GM19035 (cell line): ENCODE results near the gene DOCK1.
"Not testable (repeated sequence)": the region's sequence is repeated elsewhere in the genome, so short reads cannot be mapped to it uniquely, and the experiment has no call there.

Experiments
- ATAC-seq: cut with Tn5 transposase; IDR thresholded peaks from one replicate; pipeline ENCODE4 v1.9.1; 2021; ENCODE audit not compliant: unreplicated experiment

Gene DOCK1

GRCh38 chr10:126924180-126924914, 19.1 kb downstream of the DOCK1 start:
- no peak for ATAC-seq

DNA sequence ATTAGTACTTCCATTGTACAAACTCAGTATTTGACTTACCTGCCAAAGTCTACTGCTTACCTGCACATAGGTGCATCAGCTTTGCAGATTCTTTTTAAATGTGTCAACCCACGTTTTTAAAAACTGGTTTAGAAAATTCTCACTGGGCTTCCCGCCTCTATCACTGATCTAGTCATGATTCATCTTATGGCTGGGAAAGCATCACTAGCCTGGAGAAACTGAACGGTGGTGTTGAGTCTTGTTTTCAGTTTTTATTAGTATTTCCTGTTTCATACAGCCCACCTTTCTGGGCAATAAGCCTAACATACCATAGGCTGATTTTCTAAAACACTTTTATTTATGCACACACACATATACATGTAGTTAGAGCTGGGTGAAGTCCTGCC, 19.7 kb downstream of the DOCK1 start:
- no peak for ATAC-seq

DNA sequence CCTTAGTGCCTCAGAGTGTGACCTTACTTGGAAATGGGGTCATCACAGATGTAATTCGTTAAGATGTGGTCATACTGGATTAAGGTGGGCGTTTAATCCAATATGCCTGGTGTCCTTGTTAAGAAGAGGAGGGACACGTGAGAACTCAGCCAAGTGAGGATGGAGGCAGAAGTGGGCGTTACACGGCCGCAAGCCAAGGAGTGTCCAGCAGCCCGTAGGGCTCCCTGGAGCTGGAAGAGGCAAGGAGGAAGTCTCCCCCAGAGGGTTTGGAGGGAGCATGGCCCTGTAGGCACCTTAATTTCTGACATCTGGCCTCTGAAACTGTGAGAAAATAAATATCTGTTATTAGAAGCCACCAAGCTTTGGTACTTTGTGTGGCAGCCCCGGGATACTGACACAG, 21.3 kb downstream of the DOCK1 start:
- no peak for ATAC-seq

- no peak for ATAC-seq
These were observed 22.6 kb downstream of the DOCK1 start for GRCh38 chr10:126927799-126928198.

DNA sequence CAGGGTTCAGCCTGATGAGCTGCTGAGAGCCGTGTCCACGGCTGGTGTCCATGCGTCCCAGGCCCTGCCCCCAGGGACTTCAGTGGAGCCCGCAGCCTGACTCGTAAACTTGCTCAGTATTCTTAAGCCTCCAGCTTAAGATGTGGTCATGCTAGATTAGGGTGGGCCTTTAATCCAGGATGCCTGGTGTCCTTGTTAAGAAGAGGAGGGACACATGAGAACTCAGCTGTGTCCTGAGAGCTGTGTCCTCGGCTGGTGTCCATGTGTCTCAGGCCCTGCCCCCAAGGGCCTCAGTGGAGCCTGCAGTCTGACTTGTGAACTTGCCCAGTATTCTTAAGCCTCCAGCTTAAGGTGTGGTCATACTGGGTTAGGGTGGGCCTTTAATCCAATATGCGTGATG, 23.0 kb downstream of the DOCK1 start:
- ATAC-seq = no peak

- ATAC-seq = no peak
These were observed 24.2 kb downstream of the DOCK1 start for GRCh38 chr10:126929391-126929790.

DNA sequence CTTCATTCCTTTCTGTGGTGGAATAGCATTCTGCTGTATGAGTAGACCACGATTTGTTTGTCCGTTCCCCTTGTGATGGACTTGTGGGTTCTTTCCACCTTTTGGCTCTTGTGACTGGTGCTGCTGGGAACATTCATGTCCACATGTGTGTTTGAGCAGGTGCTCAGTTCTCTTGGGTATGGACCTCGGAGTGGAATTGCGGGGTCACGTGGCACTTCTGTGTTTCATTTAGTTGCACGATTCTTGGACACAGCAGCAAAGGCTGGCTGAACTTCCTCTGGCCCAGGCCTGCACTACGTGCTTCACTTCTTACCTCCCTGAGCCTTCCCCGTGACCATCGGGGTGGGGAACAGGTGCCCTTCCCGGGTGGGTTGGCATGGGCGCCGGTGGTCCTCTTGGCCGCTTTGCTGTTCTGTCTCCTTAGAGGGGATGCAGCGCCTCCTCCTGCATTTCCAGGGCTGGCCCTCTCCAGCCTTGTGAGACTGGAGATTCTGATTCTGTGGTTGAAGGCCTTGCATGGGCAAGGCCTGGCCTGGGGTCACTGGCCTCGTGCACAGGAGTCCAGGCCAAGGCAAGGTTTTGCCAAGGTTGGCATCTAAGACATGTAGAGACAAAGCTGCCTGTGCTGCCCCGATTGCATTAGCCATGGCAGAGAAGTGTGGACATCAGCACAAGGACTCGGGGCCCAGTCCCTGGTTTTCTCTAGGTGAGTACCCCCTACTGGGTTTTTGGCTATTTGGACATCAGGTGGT, 25.1 kb downstream of the DOCK1 start:
- no peak for ATAC-seq

DNA sequence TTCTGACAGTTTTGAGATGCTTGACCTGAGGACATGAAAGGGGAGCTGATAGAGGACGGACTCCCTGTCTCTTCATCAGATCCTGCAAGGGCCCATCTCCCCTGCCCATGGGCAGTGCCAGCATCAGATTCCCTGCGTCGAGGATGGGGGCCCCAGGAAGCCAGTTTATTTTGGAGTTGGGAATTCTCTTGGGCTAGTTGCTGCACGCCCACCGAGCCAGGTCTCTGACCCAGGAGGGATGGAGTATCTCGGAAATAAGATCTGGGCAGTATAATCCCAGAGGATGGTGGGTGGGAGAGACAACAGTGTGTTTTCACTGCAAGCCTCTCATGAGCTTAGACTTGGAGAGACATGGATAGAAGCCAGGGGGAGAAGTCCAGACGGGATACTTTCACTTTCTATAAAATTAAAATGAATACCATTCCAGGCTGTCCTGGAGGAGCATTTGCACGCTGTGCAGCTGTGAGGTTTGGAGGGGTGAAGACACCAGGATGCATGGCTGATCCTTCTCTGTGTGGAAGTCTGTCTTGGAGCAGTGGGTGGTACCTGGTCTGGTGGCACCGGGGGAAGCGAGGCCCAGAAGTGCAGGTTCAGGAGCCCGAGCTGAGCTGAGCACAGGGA, 25.8 kb downstream of the DOCK1 start:
- ATAC-seq = no peak

GRCh38 chr10:126931544-126931943, 26.3 kb downstream of the DOCK1 start:
- no peak for ATAC-seq

DNA sequence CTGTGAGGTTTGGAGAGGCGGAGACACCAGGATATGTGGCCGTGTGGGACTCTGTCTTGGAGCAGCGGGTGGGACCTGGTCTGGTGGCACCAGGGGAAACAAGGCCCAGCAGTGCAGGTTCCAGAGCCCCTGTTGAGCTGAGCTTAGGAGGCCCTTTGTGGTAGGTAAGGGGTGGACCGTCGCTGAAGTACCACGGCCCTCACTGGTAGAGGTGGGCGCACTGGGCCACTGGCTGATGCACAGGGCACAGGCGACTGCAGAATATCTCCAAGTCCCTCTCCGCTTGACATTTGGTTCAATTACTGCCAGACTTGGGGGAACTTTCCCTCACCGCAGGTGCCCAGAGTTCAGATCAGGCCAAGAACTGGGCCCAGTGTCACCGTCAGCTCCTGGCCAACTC, 27.3 kb downstream of the DOCK1 start:
- no peak for ATAC-seq

- no peak for ATAC-seq
These were observed 27.9 kb downstream of the DOCK1 start for GRCh38 chr10:126933116-126933515.

DNA sequence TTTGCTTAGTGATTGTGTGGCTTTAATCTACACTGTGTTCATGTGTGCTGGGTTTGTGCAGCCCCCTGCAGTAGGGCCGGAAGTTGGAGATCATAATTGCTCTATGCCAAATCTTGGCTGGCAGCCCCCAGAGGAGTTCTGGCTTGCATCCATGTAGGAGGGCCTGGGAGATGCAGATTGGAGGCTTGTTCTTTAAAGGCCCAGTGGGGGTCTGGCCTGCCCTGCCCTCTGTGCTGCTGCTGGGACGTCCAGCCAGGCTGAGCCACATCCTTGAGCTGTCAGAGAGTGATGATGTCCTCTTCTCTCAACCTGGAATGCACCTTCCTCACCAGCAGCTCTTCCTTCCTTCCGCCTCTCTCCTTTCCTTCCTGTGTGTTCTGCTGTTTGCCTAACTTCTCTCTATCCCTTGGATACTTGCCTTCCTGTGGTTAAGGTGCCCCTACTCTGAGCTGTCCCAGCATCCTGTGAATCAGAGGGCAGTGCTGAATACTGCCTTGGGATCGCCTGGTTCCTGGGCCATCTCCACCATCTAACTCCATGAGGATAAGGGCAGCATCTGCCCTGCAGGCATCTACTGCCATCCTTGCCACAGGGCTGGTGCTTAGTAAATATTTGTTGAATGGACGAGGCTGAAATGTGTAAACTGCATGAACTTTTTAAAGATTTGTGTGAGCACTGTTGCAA, 30.2 kb downstream of the DOCK1 start:
- no peak for ATAC-seq

- no peak for ATAC-seq
These were observed 31.8 kb downstream of the DOCK1 start for GRCh38 chr10:126937026-126937425.

GRCh38 chr10:126938121-126938520, 32.9 kb downstream of the DOCK1 start:
- not testable (repeated sequence) for ATAC-seq

DNA sequence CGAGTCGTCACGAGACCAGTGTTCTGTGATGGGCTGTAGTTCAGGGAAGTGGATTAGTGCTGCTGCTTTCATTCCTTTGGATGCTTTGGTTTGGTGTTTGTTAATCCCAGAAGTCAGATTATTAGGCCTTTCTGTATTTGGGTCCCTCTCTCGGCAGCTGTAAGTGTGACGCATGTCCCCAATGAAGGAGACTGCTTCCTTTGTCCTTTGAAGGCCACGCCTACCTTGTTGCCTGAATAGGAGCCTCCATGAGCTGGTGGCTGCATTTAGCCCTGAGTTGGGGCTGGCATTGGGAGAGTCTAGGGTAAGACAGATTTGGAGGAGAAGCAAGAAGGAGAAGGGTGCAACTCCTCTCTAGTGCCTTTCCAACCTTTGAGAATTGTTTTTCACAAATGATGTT, 34.5 kb downstream of the DOCK1 start:
- ATAC-seq = no peak

- ATAC-seq = no peak
These were observed 35.6 kb downstream of the DOCK1 start for GRCh38 chr10:126940670-126941310.

GRCh38 chr10:126944191-126944590, 39.0 kb downstream of the DOCK1 start:
- ATAC-seq = no peak

DNA sequence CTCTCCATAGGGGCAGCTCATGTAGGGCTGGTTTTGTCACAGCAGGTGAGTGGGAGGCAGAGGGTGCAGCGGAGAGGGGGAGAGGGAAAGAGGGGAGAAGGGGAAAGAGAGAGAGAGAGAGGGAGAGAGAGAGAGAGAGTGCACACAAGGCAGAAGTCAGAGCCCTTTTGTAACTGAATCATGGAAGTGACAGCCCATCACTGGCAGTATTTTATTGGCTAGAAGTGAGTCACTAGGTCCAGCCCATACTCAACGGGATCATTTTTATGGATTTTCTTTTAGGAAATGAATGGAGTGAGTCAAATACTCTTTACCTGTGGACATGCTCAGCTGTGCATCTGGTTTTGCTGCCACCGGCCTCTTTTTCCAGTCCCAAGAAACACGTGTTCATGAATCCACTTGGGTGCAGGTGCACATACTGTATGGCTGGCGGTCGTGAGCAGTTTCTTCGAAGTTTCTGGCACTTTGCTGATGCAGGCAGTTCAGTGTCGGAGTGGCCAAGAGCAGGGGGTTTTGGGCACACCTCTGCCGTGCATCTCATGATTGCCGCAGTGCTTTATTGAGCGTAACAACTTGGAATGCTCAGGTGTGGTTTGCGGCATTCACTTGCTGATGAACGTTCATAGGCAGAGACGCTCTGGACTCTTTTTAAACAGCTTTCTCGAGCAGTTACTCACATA, 40.3 kb downstream of the DOCK1 start:
- no peak for ATAC-seq

DNA sequence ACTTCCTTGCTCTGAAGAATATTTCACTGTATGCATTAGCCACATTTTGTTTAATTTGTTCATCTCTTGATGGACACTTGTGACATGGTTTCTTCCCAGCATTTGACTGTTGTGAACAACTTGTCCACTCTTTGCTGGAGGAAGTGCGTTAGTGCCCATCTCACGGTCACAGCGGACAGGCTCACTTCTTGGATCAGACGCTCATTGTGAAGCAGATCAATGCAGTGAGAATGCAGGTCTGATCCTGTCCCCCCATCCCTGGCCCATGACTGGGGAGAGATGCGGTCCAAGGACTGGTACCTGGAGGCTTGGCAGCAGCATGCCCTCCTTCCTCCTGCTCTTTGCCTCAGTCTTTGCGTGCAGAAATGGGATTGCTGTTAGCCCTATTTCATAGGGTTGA, 41.5 kb downstream of the DOCK1 start:
- no peak for ATAC-seq

DNA sequence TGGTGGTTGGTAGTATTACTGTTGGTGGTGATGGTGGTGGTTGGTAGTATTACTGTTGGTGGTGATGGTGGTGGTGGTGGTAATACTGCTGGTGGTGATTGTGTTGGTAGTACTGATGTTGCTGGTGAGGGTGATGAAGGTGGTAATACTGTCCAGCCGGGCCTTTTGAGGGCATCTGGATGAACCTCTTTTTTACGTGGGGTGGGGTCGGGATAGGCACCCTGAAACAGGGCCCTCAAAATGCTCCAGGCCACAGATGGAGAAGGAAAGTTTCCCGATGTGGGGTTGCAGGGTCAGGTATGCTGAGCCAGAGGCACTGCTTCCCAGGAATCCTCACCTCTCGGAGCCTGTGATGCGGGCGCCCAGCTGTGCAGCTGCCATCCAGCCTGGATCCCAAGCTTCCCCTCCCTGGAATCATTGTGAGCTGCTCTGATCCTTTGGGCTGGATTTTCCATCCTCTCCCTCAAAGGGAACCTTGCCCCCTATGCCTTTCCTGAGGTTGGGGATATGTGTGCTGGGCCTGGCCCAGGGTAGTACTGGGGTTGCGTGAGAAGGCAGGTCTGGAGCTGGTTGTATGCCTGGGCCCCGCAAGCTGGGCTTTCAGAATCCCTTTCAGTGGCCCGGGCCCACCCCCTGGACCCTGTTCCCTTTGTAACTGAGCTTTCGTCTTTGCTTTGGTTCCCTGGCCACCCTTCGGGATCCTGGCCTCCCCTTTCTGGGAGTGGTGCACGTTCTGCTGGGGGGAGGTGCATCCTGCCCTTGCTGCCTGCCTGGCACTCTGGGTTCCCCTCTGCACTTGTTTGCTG, 43.3 kb downstream of the DOCK1 start:
- no peak for ATAC-seq
